PC-3 (cell line): ENCODE results near the gene MOK. TPM values are rescaled to one million over a fixed set of nuclear protein-coding genes. Genes with fewer than 3 reads are reported as not detected.
A peak's percentile ranks its signal among the peaks of the same experiment; 100 is the strongest.

Experiments
- ATAC-seq: fragments of 200-7000 bp; cut with Tn5 transposase; 2 replicates; pipeline ENCODE4 v1.9.1; 2020; ENCODE audit warnings: mild to moderate bottlenecking, moderate library complexity
- BruUV-seq: library from RNA; stranded (reverse); fragments of 400-500 nt; replicated peaks from 2 replicates; lab custom pipeline; 2021; lab: Mats Ljungman, UMichigan
- CTCF ChIA-PET: fragments of 300-600 bp; sonication (Branson Sonifier 250); formaldehyde crosslinking; loops from one replicate; lab custom pipeline; 2022; ENCODE audit warnings: antibody characterized with exemption; lab: Charles Lee
- POLR2A ChIA-PET: fragments of 300-600 bp; sonication (Branson Sonifier 250); formaldehyde crosslinking; loops from one replicate; lab custom pipeline; 2022; ENCODE audit warnings: antibody characterized with exemption; ENCODE audit not compliant: unreplicated experiment; lab: Charles Lee
- DNase-seq: peaks from one replicate; pipeline ENCODE4 v3.0.0-alpha.2; 2015
- H2AFZ ChIP-seq: fragments of 300-600 bp; sonication (generic); 2 replicates; pipeline ENCODE4 v1.6.0; 2016; ENCODE audit warnings: antibody characterized with exemption, low read length
- H3F3A ChIP-seq: fragments of 300-600 bp; sonication (generic); one replicate; pipeline ENCODE4 v1.6.0; 2017; ENCODE audit warnings: antibody characterized with exemption, low read length, control low read depth, mild to moderate bottlenecking; ENCODE audit not compliant: unreplicated experiment
- H3K27ac ChIP-seq: fragments of 300-600 bp; sonication (generic); 2 replicates; pipeline ENCODE4 v1.5.1; 2016; ENCODE audit warnings: mild to moderate bottlenecking, low read length
- H3K27me3 ChIP-seq: fragments of 300-600 bp; sonication (generic); 2 replicates; pipeline ENCODE4 v1.6.1; 2016; ENCODE audit warnings: low read length, mixed read lengths
- H3K36me3 ChIP-seq: fragments of 300-600 bp; sonication (generic); 2 replicates; pipeline ENCODE4 v1.6.1; 2016; ENCODE audit warnings: low read depth, mixed run types, low read length, mixed read lengths
- H3K4me1 ChIP-seq: fragments of 300-600 bp; sonication (generic); 2 replicates; pipeline ENCODE4 v1.5.1; 2016; ENCODE audit warnings: low read length; ENCODE audit not compliant: insufficient read depth
- H3K4me2 ChIP-seq: fragments of 300-600 bp; sonication (generic); 2 replicates; pipeline ENCODE4 v1.6.0; 2016; ENCODE audit warnings: low read length
- H3K4me3 ChIP-seq: fragments of 300-600 bp; sonication (generic); 2 replicates; pipeline ENCODE4 v1.5.1; 2016; ENCODE audit warnings: mild to moderate bottlenecking, low read length, mixed read lengths
- H3K79me2 ChIP-seq: fragments of 300-600 bp; sonication (generic); 2 replicates; pipeline ENCODE4 v1.6.1; 2017; ENCODE audit warnings: low read length, mixed read lengths
- H3K9ac ChIP-seq: fragments of 300-600 bp; sonication (generic); 2 replicates; pipeline ENCODE4 v1.6.0; 2016; ENCODE audit warnings: mild to moderate bottlenecking, low read length
- H3K9me2 ChIP-seq: fragments of 300-600 bp; sonication (generic); replicated peaks from 2 replicates; pipeline ENCODE4 v1.6.1; 2016; ENCODE audit warnings: mixed run types, low read length, mixed read lengths
- H3K9me3 ChIP-seq: fragments of 300-600 bp; sonication (generic); 2 replicates; pipeline ENCODE4 v1.6.1; 2016; ENCODE audit warnings: low read length, mixed read lengths
- H4K20me1 ChIP-seq: fragments of 300-600 bp; sonication (generic); 2 replicates; pipeline ENCODE4 v1.6.1; 2016; ENCODE audit warnings: low read length, mixed read lengths
- CTCF ChIP-seq: fragments of 300-600 bp; sonication (generic); conservative IDR thresholded peaks from 2 replicates; pipeline ENCODE4 v1.5.1; 2017; ENCODE audit warnings: antibody characterized with exemption, low read depth, mild to moderate bottlenecking, low read length
- EZH2 ChIP-seq: fragments of 300-600 bp; sonication (generic); IDR thresholded peaks from one replicate; pipeline ENCODE4 v1.6.1; 2017; ENCODE audit warnings: antibody characterized with exemption, mild to moderate bottlenecking, low read length; ENCODE audit not compliant: unreplicated experiment
- EZH2phosphoT487 ChIP-seq: fragments of 300-600 bp; sonication (generic); IDR thresholded peaks from 2 replicates; pipeline ENCODE4 v1.6.1; 2018; ENCODE audit warnings: mild to moderate bottlenecking, antibody characterized with exemption, low read length, borderline replicate concordance
- intact Hi-C: fragments of 100-400 bp; cut with micrococcal nuclease; formaldehyde crosslinking; loops from 2 replicates; pipeline ENCODE4 v1.9.0; 2023
- total RNA-seq: library from RNA; depleted of rRNA; stranded (reverse); fragments of >200 nt; gene quantifications from 2 replicates; pipeline ENCODE4 v1.2.3, GENCODE V29; 2014

Gene MOK
- total RNA-seq, 1 experiment from 2014 or later = 108 TPM

GRCh38 chr14:102275866-102276265, 29.1 kb downstream of the MOK start:
- Histone ChIP-seq H3K36me3 (peaks cover 40% of the 10 kb centered on the region), H3K79me2 (peaks cover 75% of the 10 kb centered on the region), H3K9ac (peak overlapping the region; percentile 9; the same call in 1 of the 2 replicates), H3K27me3 (no peaks in the 10 kb centered on the region), H2AFZ (no peak overlapping the region), H4K20me1 (no peaks in the 10 kb centered on the region), H3K9me2 (no peaks in the 10 kb centered on the region), H3K4me3 (no peak overlapping the region), H3K27ac (peak overlapping the region; percentile 55), H3K9me3 (no peaks in the 10 kb centered on the region), H3F3A (peaks cover 13% of the 10 kb centered on the region), H3K4me2 (no peak overlapping the region), H3K4me1 (peaks cover 57% of the 10 kb centered on the region)
- CTCF ChIA-PET = no interaction called here
- ATAC-seq = no peak
- TF ChIP-seq EZH2 (no peak), CTCF (no peak), EZH2phosphoT487 (no peak)
- intact Hi-C loops = no loop called here
- POLR2A ChIA-PET = no interaction called here
- peak; percentile 48 for DNase-seq
- no TSS peak for BruUV-seq

GRCh38 chr14:102272392-102272791, 32.6 kb downstream of the MOK start:
- H3K36me3 ChIP-seq = peaks cover 28% of the 10 kb centered on the region
- intact Hi-C loops = no loop called here
- H3K4me1 ChIP-seq = peaks cover 24% of the 10 kb centered on the region
- H3K4me3 ChIP-seq = no peak overlapping the region
- H2AFZ ChIP-seq = no peak overlapping the region
- no peak for TF ChIP-seq EZH2phosphoT487
- ATAC-seq = no peak
- ChIA-PET CTCF (no interaction called here), POLR2A (no interaction called here)
- H3K9me2 ChIP-seq = no peaks in the 10 kb centered on the region
- no peaks in the 10 kb centered on the region for H3F3A ChIP-seq
- H3K9me3 ChIP-seq = no peaks in the 10 kb centered on the region
- no peaks in the 10 kb centered on the region for H3K27me3 ChIP-seq
- H3K27ac ChIP-seq = peak overlapping the region; percentile 43
- no peak overlapping the region for H3K4me2 ChIP-seq
- no peak for DNase-seq
- no peaks in the 10 kb centered on the region for H4K20me1 ChIP-seq
- H3K79me2 ChIP-seq = peaks cover 85% of the 10 kb centered on the region
- BruUV-seq = no TSS peak
- no peak overlapping the region for H3K9ac ChIP-seq

- H3F3A ChIP-seq = peaks cover 12% of the 10 kb centered on the region
- H3K9ac ChIP-seq = peak overlapping the region; percentile 92
- H3K4me2 ChIP-seq = no peak overlapping the region
- no peak for DNase-seq
- H3K36me3 ChIP-seq = peaks cover 24% of the 10 kb centered on the region
- ChIA-PET CTCF (no interaction called here), POLR2A (interaction anchor here (0.6 kb wide), 2 partner anchors 14 to 40 kb away, joined by 5 to 8 read pairs; partner anchors contain the start of gene MOK)
- H3K9me2 ChIP-seq = no peaks in the 10 kb centered on the region
- H3K4me3 ChIP-seq = no peak overlapping the region
- no peak overlapping the region for H2AFZ ChIP-seq
- ATAC-seq = no peak
- no peaks in the 10 kb centered on the region for H3K27me3 ChIP-seq
- peaks cover 33% of the 10 kb centered on the region for H3K4me1 ChIP-seq
- BruUV-seq = no TSS peak
- TF ChIP-seq EZH2 (no peak), CTCF (no peak), EZH2phosphoT487 (no peak)
- peak overlapping the region; percentile 99 for H3K27ac ChIP-seq
- H3K9me3 ChIP-seq = no peaks in the 10 kb centered on the region
- intact Hi-C loops = no loop called here
- H4K20me1 ChIP-seq = no peaks in the 10 kb centered on the region
- peaks cover 45% of the 10 kb centered on the region for H3K79me2 ChIP-seq
Measured at GRCh38 chr14:102264775-102265174, 40.2 kb downstream of the MOK start.
